DND-41 (cell line): ENCODE data around the gene TCF7L2.

Source experiments
- CTCF ChIP-seq: IDR thresholded peaks from 2 replicates; pipeline ENCODE4 v1.5.1; 2012; ENCODE audit warnings: borderline replicate concordance, low read length, moderate library complexity, mild to moderate bottlenecking; ENCODE audit not compliant: poor library complexity, severe bottlenecking; ENCODE audit errors: extremely low read depth
- EZH2 ChIP-seq: IDR thresholded peaks from 3 replicates; pipeline ENCODE4 v1.6.1; 2012; ENCODE audit warnings: borderline replicate concordance, low read depth, mild to moderate bottlenecking, moderate library complexity, low read length, inconsistent platforms; ENCODE audit not compliant: severe bottlenecking

GRCh38 chr10:113027230-113027573 lies 77.2 kb downstream of the TCF7L2 start:
- TF ChIP-seq CTCF = no peak
- no peak for TF ChIP-seq EZH2
